Retina (tissue), 1 donor: ENCODE data around the gene MPZL1.
"Not testable (repeated sequence)": the region's sequence is repeated elsewhere in the genome, so short reads cannot be mapped to it uniquely, and the experiment has no call there.

Source experiments
- DNase-seq: peaks from one replicate; pipeline ENCODE4 v3.0.0-alpha.2; 2016

MPZL1 gene

DNA sequence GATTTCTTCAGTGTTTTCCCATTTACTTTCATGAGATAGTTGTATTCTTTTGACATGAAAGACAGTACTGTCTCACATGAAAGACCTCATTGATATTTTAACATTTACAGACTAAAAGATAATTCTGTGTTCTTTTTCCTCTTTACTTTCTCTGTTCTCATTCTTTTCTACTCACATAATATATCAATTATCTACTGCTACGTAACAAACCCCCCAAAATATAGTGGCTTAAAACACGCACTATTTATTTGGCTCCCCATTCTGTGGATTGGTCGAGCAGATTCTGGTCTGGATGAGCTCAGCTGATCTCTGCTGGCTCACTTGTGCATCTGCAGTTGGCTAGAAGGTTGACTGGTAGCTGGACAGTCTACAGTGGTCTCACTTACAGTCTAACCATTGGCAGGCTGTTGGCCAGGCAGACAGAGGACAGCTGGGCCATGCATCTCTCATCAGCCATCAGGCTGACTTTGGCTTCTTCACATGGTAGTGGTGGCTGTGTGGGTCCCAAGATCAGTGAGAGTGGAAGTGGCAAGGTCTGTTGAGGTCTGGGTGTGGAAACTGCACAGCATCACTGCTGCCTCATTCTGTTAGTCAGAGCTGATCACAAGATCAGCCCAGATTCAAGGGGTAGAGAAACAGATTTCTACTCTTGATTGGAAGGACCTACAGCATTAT, 63.2 kb downstream of the MPZL1 start:
- DNase-seq = no peak

DNA sequence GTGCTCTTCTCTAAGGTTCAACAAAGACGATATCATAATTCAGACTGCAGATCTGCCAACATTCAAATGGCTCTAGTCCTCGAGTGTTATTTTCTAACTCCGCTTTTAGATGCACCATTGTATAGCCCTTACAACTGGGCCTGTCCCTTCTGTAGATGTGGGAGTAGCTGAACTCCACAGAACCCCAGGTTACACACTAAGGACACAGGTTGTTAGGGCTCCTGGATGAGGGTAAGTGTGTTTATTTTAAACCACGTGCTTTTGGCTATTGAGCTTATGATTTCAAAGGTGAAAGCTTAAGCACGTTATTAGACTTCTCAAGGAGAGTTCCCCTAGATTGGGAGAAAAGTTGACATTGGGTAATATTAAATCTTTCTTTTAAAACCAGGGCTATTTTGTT, 64.7 kb downstream of the MPZL1 start:
- no peak for DNase-seq

DNA sequence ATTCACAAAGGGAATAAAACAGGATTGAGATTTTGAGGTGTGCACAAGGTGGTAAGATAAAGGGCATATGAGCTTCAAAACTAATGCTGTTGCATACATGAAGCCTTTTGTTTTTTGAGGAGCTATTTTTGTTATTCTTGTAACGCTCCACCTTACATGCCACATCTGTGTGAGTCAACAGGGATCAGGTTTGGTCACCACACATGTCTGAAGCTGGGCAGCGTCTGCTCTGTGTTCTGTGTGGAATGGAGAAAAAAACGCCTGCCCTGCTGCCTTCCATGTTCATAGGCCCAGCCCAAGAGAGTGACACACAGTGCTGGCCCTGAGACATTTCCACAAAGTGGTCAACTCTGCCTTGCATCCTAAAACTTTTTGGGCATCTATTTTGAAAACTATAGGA, 67.7 kb downstream of the MPZL1 start:
- DNase-seq = no peak

DNA sequence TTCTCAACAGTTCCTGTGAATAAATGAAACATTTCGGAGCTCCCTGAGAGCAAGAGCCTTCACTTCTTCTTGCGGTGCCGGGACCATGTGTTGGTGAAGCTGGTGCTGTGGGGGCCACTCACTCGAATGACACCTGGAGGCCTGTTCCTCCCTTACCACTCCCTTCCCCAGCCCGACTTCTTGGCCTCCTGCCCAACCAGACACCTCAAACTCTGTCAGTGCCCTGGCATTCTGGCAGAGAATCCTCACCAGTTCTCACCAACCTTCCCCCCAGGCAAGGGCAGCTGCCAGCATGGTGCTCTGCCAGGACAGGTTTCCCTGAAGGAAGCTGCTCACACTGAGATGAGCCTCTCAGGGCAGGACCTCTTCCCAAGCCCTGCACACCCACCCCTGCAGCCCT, 68.3 kb downstream of the MPZL1 start:
- no peak for DNase-seq

DNA sequence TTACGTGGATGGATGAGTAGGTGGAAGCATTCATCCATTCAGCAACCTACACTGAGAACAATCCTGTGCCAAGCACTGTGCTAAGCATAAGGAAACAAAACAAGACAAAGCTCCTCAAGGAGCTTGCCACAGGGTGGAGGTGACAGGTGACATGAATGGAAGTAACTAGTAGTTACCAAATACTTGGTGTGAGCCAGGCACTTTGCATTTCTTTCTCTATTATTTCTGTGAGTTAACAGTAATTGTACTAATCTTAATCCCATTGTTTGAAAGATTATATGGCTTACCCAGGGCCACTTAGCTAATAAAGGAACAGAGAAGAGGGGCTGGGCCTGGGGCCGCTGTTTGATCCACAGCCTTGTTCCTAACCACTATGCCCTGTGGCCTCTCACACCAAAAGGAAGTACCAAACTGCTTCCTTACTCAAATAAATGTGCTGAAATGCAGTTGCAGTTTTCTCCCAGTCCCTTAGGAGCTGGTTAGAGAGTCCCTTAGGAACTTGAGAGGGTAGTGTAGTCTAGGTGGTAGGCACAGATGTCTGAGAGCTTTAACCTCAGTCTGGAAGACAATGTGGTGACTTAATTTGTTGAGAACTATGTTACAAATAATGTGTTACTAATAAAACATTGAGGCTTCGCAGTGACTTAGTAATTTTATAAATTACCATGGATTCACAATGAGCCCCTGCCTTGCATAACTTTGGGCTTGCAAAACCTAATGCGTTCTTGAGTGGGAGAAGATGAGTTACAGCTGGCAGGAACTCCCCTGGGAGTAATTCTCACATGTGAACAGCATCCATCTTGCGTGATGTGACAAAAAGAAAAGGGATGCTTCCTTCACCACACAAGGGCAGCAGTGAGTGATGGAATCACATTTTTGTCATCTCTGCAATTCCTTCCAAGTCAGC, 69.8 kb downstream of the MPZL1 start:
- peak; percentile 24 for DNase-seq

DNA sequence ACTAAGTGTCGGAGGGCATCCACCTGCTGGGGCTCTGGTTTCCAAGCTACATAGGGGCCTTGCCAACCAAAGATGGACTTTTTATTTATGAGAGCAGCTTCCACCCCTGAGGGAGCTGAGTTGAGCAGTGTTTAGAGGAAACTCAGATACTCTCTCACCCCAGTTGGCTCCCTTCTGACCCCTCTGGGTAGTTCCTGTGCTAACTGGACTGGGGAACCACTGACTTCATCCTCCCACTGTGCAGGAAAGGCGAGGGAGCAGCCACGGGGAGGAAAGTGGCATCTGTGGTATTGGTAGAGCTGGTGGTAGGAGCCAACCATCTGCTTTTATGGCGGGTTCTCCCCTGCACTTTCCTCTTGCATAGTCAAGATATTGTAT, 70.4 kb downstream of the MPZL1 start:
- no peak for DNase-seq

DNA sequence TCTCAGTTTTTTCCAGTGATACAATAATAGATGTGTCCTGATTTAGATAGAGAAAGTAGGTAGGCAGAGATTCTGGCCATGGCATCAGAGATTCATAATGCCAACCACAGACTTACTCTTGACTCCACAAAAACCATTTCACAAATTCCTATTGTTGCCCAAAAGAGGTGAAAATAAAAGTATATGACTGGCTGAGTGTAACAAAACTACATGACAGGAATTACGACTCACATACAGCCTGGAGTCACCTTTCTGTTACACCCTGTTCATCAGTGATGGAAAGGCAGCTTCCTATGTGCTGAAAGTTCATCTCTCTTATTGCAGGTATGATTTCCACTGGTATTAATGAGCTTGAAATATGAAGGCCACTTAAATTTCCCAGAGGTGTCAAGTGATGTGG, 72.3 kb downstream of the MPZL1 start:
- DNase-seq = no peak

DNA sequence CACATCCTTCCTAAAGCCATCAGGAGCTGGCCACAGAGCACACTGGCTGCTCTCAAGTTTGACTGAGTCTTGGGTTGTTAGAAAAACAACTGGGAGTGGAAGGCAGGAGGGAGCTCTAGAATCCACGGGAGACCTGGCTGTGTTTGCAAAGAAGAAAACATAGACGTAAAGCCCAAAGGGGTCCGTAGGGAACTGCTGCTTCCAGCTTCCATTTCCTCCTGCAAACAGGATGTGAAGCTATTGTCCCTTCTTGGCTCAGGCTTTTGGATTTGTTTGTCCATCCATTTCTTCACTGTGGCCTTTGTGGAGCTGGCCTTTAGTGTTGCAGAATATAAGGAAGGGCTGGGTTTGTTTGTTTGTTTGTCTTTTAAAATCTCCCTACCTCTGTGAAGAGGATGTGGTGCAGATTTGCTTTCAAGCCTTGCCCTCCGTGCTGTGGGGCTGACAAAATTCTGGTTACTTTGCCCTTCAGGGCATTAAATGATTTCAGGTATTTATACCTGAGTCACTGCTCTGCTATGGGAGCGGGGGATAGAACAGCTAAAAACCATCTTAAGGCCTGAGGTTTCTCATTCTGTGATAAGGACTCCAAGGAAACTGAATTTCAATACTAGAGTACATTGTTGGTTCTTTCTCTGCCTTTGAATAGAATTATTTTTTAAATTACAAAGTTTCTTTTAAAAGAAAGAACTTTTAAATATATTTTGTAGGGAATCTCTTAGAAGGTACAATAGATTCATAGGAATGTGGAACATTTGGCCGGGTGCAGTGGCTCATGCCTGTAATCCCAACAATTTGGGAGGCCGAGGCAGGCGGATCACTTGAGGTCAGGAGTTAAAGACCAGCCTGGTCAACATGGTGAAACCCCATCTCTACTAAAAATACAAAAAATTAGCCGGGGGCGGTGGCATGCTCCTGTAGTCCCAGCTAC, 74.3 kb downstream of the MPZL1 start:
- DNase-seq = no peak

DNA sequence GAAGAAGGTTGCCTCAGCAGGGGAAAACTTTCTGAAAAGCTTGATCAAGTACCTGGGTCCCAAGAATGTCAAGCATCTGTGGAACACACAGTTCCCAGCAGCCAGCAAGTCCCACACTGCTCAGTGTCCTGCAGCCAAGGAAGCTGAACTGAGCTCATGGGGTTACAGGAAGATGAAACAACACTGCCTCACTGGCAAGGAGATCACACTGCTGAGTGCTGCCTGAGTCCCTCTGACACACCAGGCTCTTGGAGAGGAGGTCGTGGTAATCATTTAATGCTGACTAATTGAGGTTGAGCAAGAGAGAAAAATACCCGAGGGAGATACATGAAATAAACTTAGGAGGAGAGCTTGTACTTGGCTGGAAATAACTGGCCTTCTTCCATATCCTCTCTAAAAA, 75.2 kb downstream of the MPZL1 start:
- no peak for DNase-seq

DNA sequence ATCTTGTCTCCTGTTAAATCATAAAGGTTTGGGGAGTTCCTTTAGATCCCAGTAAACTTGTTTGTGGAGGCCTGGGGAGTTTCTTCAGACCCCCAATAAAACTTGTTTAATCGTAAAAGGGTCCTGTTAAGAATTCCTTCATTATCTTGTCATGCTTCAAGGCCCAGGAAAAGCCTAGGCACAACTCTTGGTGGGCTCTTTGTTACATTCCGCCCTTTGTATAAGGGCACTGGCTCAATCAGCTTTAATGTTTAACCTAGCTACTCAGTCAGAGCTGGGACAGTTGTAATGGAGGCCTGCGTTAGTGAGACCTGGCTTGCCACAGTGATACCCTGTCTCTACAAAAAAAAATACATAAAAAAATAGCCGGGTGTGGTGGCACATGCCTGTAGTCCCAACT, 77.2 kb downstream of the MPZL1 start:
- DNase-seq = no peak

DNA sequence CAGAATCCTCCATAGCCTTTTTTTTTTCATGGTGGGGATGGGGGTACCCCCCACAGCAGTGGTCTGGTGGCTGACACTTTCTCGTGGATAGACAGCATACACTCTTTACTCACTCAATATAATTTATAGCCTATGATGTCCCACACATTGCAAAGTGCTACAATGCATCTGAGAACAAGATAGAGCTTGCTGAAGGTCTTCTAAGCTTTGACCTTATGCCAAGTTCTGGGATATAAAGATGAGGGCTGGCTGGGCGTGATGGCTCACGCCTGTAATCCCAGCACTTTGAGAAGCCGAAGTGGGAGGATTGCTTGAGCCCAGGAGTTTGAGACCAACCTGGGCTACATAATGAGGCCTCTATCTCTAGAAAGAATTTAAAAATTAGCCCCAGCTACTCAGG, 78.0 kb downstream of the MPZL1 start:
- no peak for DNase-seq

DNA sequence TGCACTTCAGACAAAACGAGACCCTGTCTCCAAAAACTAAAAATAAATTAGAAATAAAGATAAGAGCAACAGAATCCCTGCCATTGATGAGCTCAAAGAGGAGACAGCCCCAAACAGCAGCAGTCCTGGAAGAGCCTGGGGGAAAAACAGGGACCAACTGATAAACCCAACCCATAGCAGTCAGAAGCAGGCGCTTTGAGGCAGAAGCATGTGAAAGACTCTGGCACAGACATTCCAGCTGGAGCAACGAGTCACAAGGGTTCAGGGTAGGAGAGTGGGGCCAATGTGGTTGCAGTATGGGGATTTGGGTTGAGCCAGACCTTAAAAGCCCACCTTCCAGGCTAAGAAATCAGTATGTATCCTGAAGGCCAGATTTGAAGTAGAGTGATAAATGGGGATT, 78.5 kb downstream of the MPZL1 start:
- no peak for DNase-seq

DNA sequence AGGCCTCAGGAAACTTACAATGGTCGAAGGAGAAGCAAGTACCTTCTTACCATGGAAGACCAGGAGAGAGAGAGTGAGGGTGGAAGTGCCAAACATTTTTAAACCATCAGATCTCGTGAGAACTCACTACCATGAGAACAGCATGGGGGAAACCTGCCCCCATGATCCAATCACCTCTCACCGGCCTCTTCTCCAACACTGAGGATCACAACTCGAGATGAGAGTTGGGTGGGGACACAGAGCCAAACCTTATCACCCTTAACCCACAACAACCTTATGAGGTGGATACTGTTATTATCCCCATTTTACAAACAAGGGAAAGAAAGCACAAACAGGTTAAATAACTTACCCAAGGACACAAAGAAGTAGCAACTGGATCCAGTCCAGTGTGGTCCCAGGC, 80.5 kb downstream of the MPZL1 start:
- DNase-seq = no peak

DNA sequence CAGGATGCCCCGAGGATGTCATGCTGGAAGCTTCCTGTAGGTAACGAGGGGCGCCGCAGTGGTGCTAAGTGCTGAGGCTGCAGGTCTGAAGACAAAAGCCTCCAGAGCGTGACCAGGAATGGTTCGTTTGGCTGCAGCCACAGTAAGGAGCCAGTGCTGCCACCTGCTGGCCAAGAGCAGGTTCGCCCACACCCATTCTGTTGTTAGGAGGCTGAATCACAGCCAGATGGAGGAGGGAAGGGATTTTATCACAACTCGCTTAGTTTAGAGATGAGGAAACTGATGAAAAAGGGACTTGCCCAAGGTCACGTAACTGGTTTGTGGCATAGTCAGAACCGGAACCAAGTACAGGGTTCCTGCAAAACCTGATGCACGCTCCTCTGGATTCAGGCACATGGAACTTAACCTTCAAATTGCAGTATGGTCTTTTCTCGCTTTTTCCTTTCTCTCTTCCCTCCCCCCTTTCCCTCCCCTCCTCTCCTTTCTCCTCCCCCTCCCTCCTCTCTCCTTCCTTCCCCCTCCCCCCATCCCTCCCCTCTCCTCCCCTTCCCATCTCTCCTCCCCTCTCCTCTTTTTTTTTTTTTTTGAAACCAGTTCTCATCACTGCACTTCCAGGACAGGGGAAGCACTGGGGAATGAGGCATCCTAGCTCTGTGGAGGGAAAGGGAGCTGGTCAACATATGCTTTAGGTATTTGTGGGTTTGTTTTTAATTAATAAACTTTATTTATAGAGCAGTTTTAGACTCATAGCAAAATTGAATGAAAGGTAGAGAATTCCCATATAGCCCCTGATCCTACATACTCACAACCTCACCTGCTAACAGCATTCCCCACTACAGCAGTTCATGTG, 81.8 kb downstream of the MPZL1 start:
- DNase-seq = peak; percentile 69

DNA sequence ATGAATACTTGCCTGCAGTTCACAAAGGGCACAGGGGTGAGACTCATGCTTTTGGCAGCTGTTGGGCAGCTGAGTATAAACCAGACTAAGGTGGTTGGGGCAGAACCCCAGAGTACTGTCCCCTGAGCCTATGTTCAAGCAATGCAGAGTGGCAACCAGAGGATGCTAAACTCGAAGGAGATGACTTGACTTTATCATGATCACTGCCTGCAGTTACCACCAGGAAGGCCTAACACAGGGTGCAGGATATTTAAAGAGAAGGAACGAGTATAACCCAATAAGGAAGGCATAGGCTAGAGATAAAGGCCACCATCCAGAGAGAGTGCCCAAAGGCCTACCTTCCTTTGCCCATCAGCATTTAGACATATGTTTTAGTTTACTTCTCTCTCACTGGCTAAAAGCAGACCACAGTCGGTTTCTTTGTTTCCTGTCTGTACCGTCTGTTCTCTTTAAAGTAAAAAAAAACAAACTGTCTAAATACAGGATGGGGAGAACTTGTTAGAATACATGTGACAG, 83.3 kb downstream of the MPZL1 start:
- DNase-seq = no peak

DNA sequence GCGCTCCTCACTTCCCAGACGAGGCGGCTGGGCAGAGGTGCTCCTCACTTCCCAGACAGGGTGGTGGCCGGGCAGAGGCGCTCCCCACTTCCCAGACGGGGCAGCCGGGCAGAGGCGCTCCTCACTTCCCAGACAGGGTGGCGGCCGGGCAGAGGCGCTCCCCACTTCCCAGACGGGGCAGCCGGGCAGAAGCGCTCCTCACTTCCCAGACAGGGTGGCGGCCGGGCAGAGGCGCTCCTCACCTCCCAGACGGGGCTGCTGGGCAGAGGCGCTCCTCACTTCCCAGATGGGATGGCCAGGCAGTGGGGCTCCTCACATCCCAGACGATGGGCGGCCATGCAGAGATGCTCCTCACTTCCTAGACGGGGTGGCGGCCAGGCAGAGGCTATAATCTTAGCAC, 84.5 kb downstream of the MPZL1 start:
- DNase-seq = not testable (repeated sequence)

DNA sequence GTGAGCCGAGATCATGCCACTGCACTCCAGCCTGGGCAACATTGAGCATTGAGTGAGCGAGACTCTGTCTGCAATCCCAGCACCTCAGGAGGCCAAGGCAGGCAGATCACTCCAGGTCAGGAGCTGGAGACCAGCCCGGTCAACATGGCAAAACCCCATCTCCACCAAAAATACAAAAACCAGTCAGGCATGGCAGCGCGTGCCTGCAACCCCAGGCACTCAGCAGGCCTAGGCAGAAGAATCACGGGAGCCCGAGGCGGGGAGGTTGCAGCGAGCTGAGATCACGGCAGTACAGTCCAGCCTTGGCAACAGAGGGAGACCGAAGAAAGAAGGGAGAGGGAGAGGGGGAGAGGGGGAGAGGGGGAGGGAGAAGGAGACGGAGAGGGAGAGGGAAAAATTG, 84.9 kb downstream of the MPZL1 start:
- not testable (repeated sequence) for DNase-seq

DNA sequence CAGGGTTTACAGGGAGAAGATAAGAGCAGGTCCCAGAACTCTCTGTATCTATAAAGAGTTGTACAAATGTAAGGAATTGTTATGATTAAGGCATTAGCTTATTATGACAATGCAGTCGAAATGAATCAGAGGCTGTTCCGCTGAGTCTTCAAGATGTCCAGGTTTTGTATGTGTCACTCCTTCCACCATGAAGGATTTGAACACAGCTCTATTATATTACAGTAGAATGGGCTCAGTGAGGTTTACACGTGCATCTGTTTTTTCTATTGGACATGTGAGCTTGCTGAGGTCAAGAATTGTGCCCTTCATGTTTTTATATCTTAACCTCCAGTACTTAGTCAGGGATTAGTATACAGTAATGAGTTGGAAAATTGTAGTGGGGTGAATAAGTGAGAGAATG, 86.3 kb downstream of the MPZL1 start:
- no peak for DNase-seq

DNA sequence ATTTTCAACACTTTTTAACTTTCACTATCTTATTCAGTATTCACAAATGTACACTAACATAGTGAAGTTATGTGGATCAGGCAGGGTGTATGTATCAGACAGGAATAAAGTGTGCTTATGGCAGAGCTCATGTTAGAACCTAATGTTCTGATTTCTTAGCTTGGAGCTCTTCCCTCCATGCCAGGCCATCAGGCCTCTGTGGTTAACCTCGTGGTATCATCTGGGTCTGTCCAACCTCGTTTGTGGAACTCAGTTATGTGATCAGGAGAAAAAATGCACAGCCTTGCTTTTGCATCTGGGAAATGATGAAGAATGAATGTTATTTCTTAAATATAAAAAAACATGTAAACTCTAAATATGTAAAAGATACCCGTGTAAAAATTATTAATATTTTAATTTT, 86.9 kb downstream of the MPZL1 start:
- DNase-seq = no peak

DNA sequence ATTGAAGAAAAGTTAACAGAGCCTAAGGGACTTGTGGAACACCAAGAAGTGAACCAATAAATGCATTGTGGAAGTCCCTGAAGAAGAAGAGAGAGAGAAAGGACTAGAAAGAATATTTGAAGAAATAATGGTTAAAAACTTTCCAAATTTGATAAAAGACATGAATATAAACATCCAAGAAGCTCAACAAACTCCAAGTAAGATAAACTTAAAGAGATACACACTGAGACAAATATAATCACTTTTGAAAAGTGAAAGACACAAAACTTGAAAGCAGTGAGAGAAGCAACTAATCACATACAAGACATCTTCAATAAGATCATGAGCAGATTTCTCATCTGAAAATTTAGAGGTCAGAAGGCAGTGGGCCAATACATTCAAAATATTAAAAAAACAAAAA, 91.2 kb downstream of the MPZL1 start:
- DNase-seq = no peak

DNA sequence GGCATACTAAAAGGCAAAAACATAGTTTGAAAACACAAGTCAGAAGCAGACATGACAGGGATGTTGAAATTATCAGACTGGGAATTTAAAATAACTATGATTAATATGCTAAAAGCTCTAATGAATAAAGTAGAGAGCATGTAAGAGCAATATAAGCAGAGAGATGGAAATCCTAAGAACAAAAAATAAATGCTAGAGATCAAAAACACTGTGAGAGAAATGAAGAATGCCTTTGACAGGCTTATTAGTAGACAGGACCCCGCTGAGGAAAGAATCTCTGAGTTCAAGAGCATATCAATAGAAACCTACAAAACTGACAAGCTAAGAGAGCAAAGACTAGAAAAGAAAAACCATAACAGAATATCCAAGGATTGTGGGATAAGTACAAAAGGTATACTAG, 93.9 kb downstream of the MPZL1 start:
- no peak for DNase-seq
